Measurements from ENCODE around the gene PXDC1.

Gene PXDC1

GRCh38 chr6:3789896-3790558, 38.5 kb upstream of the PXDC1 start:
- H3K4me1 Mint-ChIP-seq: no peaks in the 10 kb centered on the region
- DNase-seq (ENCODE audit: low spot score in 2 of 2) (no peak), ATAC-seq (replicated peaks; ENCODE audit: extremely low read depth, poor library complexity, severe bottlenecking) (no peak)
- no peak overlapping the region for H3K27ac Mint-ChIP-seq (ENCODE audit: low read depth)
- H3K4me3 Mint-ChIP-seq: no peak overlapping the region
- no peaks in the 10 kb centered on the region for H3K9me3 Mint-ChIP-seq
- H3K27me3 Mint-ChIP-seq: no peaks in the 10 kb centered on the region
- H3K36me3 Mint-ChIP-seq (ENCODE audit: insufficient read depth): no peaks in the 10 kb centered on the region

GRCh38 chr6:3789018-3789895, 37.7 kb upstream of the PXDC1 start:
- ATAC-seq (replicated peaks; ENCODE audit: extremely low read depth, poor library complexity, severe bottlenecking): no peak
- no peaks in the 10 kb centered on the region for H3K9me3 Mint-ChIP-seq
- DNase-seq (ENCODE audit: low spot score in 2 of 2): no peak
- H3K27ac Mint-ChIP-seq (ENCODE audit: low read depth): no peak overlapping the region
- H3K36me3 Mint-ChIP-seq (ENCODE audit: insufficient read depth): no peaks in the 10 kb centered on the region
- no peaks in the 10 kb centered on the region for H3K27me3 Mint-ChIP-seq
- H3K4me3 Mint-ChIP-seq: no peak overlapping the region
- no peaks in the 10 kb centered on the region for H3K4me1 Mint-ChIP-seq

GRCh38 chr6:3788408-3789017, 37.0 kb upstream of the PXDC1 start:
- no peaks in the 10 kb centered on the region for H3K27me3 Mint-ChIP-seq
- H3K4me1 Mint-ChIP-seq: no peaks in the 10 kb centered on the region
- DNase-seq (ENCODE audit: low spot score in 2 of 2) (no peak), ATAC-seq (replicated peaks; ENCODE audit: extremely low read depth, poor library complexity, severe bottlenecking) (no peak)
- no peak overlapping the region for H3K27ac Mint-ChIP-seq (ENCODE audit: low read depth)
- no peaks in the 10 kb centered on the region for H3K36me3 Mint-ChIP-seq (ENCODE audit: insufficient read depth)
- H3K4me3 Mint-ChIP-seq: no peak overlapping the region
- H3K9me3 Mint-ChIP-seq: no peaks in the 10 kb centered on the region

GRCh38 chr6:3786141-3786540, 34.6 kb upstream of the PXDC1 start:
- Mint-ChIP-seq H3K9me3 (no peaks in the 10 kb centered on the region), H3K27ac (ENCODE audit: low read depth) (no peak overlapping the region), H3K4me3 (no peak overlapping the region), H3K27me3 (no peaks in the 10 kb centered on the region), H3K36me3 (ENCODE audit: insufficient read depth) (no peaks in the 10 kb centered on the region), H3K4me1 (no peaks in the 10 kb centered on the region)
- DNase-seq (ENCODE audit: low spot score in 2 of 2) (no peak), ATAC-seq (replicated peaks; ENCODE audit: extremely low read depth, poor library complexity, severe bottlenecking) (no peak)

- DNase-seq (ENCODE audit: low spot score in 2 of 2): no peak
- Mint-ChIP-seq H3K4me3 (no peak overlapping the region), H3K36me3 (ENCODE audit: insufficient read depth) (no peaks in the 10 kb centered on the region), H3K4me1 (no peaks in the 10 kb centered on the region), H3K27ac (ENCODE audit: low read depth) (no peak overlapping the region), H3K9me3 (no peaks in the 10 kb centered on the region), H3K27me3 (no peaks in the 10 kb centered on the region)
- no peak for ATAC-seq (replicated peaks; ENCODE audit: extremely low read depth, poor library complexity, severe bottlenecking)
Observed at GRCh38 chr6:3785745-3786098, 34.2 kb upstream of the PXDC1 start.

GRCh38 chr6:3784885-3785744, 33.6 kb upstream of the PXDC1 start:
- ATAC-seq (replicated peaks; ENCODE audit: extremely low read depth, poor library complexity, severe bottlenecking): no peak

GRCh38 chr6:3784423-3784822, 32.9 kb upstream of the PXDC1 start:
- ATAC-seq (replicated peaks; ENCODE audit: extremely low read depth, poor library complexity, severe bottlenecking): no peak
- H3K4me1 Mint-ChIP-seq: no peaks in the 10 kb centered on the region
- H3K9me3 Mint-ChIP-seq: no peaks in the 10 kb centered on the region
- DNase-seq (ENCODE audit: low spot score in 2 of 2): no peak
- H3K27ac Mint-ChIP-seq (ENCODE audit: low read depth): no peak overlapping the region
- H3K36me3 Mint-ChIP-seq (ENCODE audit: insufficient read depth): no peaks in the 10 kb centered on the region
- no peak overlapping the region for H3K4me3 Mint-ChIP-seq
- H3K27me3 Mint-ChIP-seq: peaks cover 11% of the 10 kb centered on the region

More at GRCh38 chr6:3784885-3785744, 33.6 kb upstream of the PXDC1 start:
- H3K4me1 Mint-ChIP-seq: no peaks in the 10 kb centered on the region
- no peak for DNase-seq (ENCODE audit: low spot score in 2 of 2)
- H3K4me3 Mint-ChIP-seq: no peak overlapping the region
- no peaks in the 10 kb centered on the region for H3K36me3 Mint-ChIP-seq (ENCODE audit: insufficient read depth)
- H3K27ac Mint-ChIP-seq (ENCODE audit: low read depth): no peak overlapping the region
- H3K9me3 Mint-ChIP-seq: no peaks in the 10 kb centered on the region
- peaks cover 5% of the 10 kb centered on the region for H3K27me3 Mint-ChIP-seq

GRCh38 chr6:3782876-3783832, 31.6 kb upstream of the PXDC1 start:
- no peaks in the 10 kb centered on the region for H3K9me3 Mint-ChIP-seq
- H3K4me1 Mint-ChIP-seq: no peaks in the 10 kb centered on the region
- peaks cover 11% of the 10 kb centered on the region for H3K27me3 Mint-ChIP-seq
- H3K36me3 Mint-ChIP-seq (ENCODE audit: insufficient read depth): no peaks in the 10 kb centered on the region
- no peak for DNase-seq (ENCODE audit: low spot score in 2 of 2)
- no peak overlapping the region for H3K27ac Mint-ChIP-seq (ENCODE audit: low read depth)
- no peak overlapping the region for H3K4me3 Mint-ChIP-seq
- ATAC-seq (replicated peaks; ENCODE audit: extremely low read depth, poor library complexity, severe bottlenecking): no peak

GRCh38 chr6:3781504-3781903, 30.0 kb upstream of the PXDC1 start:
- Mint-ChIP-seq H3K9me3 (no peaks in the 10 kb centered on the region), H3K36me3 (ENCODE audit: insufficient read depth) (no peaks in the 10 kb centered on the region), H3K4me1 (no peaks in the 10 kb centered on the region), H3K27me3 (peaks cover 21% of the 10 kb centered on the region), H3K27ac (ENCODE audit: low read depth) (no peak overlapping the region), H3K4me3 (no peak overlapping the region)
- ATAC-seq (replicated peaks; ENCODE audit: extremely low read depth, poor library complexity, severe bottlenecking): no peak
- DNase-seq (ENCODE audit: low spot score in 2 of 2): no peak

- Mint-ChIP-seq H3K36me3 (ENCODE audit: insufficient read depth) (no peaks in the 10 kb centered on the region), H3K4me1 (no peaks in the 10 kb centered on the region), H3K27me3 (peaks cover 24% of the 10 kb centered on the region), H3K27ac (ENCODE audit: low read depth) (no peak overlapping the region), H3K9me3 (no peaks in the 10 kb centered on the region), H3K4me3 (no peak overlapping the region)
- DNase-seq (ENCODE audit: low spot score in 2 of 2) (no peak), ATAC-seq (replicated peaks; ENCODE audit: extremely low read depth, poor library complexity, severe bottlenecking) (no peak)
Observed at GRCh38 chr6:3779574-3779849, 28.0 kb upstream of the PXDC1 start.

- no peak overlapping the region for H3K4me3 Mint-ChIP-seq
- H3K4me1 Mint-ChIP-seq: no peaks in the 10 kb centered on the region
- ATAC-seq (replicated peaks; ENCODE audit: extremely low read depth, poor library complexity, severe bottlenecking): no peak
- H3K27ac Mint-ChIP-seq (ENCODE audit: low read depth): no peak overlapping the region
- no peak for DNase-seq (ENCODE audit: low spot score in 2 of 2)
- peaks cover 24% of the 10 kb centered on the region for H3K27me3 Mint-ChIP-seq
- no peaks in the 10 kb centered on the region for H3K36me3 Mint-ChIP-seq (ENCODE audit: insufficient read depth)
- H3K9me3 Mint-ChIP-seq: no peaks in the 10 kb centered on the region
Observed at GRCh38 chr6:3778701-3779573, 27.4 kb upstream of the PXDC1 start.

Data from central memory CD8-positive, alpha-beta T cell (primary cell).